NCI-H1105 treated with DMSO at 0.1 percent for 48 hours (cell line): ENCODE results near the gene HNF4A.

Experiments used
- DNase-seq: peaks from one replicate; lab custom pipeline; 2025; lab: John Stamatoyannopoulos, UW

Gene HNF4A

GRCh38 chr20:44392776-44393607 lies 37.5 kb downstream of the HNF4A start:
- DNase-seq = no peak

- DNase-seq = no peak
Observed at GRCh38 chr20:44393608-44394451, 38.3 kb downstream of the HNF4A start.

- no peak for DNase-seq
Observed at GRCh38 chr20:44394452-44394701, 38.9 kb downstream of the HNF4A start.

- DNase-seq = no peak
Observed at GRCh38 chr20:44394702-44395460, 39.4 kb downstream of the HNF4A start.

DNA sequence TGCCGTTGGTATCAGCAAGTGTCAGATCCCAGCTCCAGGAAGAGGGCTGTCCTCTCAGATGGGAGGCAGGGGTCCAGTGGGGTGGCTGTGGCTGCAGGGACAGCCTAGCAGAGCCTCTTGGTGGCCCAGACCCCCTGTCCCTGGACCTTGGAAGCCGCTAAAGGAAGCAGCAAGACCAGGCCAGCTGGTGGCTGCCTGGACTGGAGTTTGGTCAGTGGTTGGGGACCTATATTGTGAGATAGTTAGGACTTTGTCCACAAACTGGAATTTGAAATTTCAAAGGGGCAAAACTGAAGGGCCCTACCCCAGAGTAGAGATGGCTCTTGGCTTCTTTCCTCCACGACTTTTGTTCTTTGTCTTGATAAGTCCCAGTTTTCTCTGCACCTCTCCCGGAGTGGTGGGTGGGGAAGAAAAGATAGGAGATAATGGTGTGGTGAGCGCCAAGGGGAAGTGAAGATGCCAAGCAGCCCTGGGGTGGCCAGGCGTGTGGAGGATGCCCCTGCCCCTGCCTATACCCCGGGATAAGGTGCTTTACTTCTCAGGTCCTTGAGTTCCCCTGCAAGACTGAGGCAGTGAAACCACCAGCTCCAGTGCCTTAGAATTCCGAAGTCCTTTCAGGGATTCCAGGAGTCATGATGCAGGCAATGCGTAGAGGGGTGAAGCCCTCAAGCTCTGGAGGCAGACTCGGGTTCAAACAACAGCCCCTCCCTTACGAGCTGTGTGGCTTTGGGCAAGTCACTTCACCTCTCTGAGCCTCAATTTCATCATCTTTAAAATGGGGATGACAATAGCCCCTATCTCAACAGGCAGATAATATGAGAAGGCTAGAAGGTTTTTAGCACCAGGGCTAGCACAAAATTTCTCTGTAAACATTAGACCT lies 40.2 kb downstream of the HNF4A start:
- no peak for DNase-seq

DNA sequence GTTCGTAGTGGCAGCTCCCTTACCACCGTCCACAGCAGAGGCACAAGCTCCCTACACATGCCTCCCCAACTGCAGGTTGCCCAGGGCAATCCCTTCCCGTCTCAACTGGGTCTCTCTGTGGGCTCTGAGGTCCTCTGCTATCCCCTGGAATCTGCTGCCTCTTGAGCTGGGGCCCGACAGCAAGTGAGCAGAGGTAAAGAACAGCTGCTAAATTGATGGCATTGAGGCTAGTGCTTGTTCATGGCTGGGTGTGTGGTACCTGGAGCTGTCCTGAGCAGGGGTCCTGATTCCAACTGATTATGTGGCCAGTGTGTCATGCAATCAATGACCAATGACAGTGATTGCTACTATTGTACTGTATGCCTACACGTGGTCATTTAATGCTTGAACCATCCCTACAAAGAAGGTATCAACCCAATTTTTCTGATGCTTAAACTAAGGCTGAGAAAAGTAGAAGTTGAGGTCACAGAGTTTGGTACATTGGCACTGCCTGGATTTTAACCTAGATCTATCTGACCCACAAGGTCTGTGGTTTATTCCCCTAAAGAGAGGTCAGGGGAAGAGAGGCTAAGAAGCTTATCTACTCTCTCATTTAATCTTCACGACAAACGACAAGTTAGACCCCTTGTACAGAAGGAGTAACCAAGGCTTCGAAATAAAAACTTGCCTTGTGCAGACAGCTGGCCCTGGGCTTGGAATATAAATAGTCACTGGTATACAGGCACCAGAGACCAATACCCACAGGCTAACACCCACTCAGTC lies 41.1 kb downstream of the HNF4A start:
- DNase-seq = no peak

- no peak for DNase-seq
Observed at GRCh38 chr20:44398335-44398734, 42.8 kb downstream of the HNF4A start.

DNA sequence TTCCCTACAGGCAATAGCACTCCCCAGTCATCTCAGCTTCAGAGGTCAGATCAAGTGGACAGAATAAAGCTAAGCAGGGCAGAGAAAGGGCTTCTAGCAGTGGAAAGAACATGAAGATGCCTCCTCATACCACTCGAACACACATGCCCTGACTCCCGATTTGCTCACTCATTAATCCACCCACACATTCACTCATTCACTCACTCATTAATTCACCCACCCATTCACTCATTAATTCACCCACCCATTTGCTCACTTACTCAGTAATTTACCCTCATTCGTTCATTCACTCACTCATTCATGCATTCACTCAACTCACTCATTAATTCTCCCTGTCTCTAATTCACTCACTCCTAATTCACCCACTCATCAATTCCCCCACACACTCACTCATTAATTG lies 43.9 kb downstream of the HNF4A start:
- no peak for DNase-seq

DNA sequence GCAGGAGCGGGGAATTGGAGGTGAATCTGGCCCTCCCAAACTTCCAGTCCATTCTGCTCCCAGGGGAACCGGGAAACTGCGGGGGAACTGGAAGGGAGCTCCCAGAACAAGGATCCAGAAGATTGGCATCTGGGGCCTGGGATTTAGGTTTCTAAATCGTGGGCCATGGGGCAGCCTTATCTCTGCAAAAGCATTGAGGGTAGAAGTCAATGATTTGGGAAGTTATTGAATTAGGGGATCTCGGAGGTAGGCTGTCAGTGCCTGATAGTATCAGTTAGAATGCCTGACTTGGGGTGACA lies 45.1 kb downstream of the HNF4A start:
- no peak for DNase-seq

GRCh38 chr20:44400970-44401769 lies 45.7 kb downstream of the HNF4A start:
- DNase-seq = no peak

GRCh38 chr20:44401770-44402390 lies 46.4 kb downstream of the HNF4A start:
- DNase-seq = no peak

- DNase-seq = no peak
Observed at GRCh38 chr20:44402391-44403193, 47.1 kb downstream of the HNF4A start.

DNA sequence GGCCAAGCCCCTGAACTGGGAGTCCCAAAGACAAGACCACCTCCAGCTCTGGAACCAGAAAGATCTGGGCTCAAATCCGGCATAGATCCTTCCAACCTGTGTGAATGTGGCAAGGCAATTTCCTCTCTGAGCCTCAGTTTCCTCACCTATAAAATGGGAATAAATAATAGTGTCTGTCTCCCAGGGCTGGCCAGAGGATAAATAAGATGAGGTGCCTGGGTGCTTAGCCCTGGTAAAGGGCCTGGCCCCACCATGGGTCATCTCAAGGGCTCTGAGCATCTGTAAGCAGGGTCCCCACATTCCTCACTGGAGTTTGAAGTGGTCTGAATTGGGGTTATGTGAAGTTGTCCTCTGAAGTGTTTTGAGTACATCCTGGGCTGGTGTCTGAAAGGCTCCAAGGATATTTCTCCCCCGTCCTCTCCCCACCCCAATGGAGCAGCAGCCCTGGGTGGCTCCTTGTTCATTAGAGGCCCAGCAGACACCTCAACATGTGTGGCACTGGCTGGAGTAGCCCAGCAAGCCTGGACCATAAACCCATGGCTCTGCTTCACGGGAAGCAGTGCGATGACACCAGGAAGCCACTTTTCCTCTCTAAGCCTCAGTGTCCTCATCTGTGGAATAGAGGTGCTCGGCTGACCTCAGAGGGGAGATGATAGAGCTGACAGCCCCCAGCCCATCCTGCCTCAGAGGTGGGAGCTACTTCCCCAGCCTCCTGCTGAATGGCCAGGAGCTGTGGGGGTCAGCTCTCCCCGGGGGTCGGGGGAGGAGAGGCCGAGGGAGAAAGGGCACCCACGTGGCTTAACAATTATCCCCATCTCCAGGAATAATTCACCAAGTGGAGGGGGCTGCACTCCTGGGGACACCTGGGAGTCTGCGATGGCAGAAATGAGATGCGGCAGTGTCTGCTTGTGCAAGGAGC lies 48.0 kb downstream of the HNF4A start:
- DNase-seq = no peak

- DNase-seq = no peak
Observed at GRCh38 chr20:44404204-44405181, 49.0 kb downstream of the HNF4A start.

DNA sequence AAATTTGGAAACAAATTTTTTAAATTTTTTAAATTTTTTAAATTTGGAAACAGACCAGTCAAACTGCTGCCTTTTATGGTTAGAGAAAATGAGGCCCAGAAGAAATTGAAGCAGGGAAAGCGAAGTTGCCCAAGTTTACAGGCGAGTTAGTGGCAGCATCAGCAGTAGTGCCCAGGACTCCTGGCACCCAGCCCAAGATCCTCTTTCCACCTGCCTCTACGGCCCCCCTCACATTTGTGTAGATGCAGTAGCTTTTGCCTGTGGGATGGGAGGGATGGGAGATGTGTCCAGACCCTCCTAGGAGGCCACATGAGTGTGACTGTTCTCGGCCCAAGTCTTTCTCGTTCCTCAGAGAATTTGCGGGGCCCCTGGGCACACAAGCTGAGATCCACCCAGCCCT lies 49.8 kb downstream of the HNF4A start:
- DNase-seq = peak; percentile 18

- DNase-seq = no peak
Observed at GRCh38 chr20:44405785-44406571, 50.5 kb downstream of the HNF4A start.
